Endothelial cell of umbilical vein (primary cell): ENCODE results near the gene PTBP3. TPM values are rescaled to one million over a fixed set of nuclear protein-coding genes. Genes with fewer than 3 reads are reported as not detected.

ENCODE experiments used
- BruUV-seq: library from RNA; stranded (reverse); fragments of 400-500 nt; replicated peaks from 2 replicates; lab custom pipeline; 2021; lab: Mats Ljungman, UMichigan
- CTCF ChIA-PET: fragments of 300-600, 350-600 bp; sonication (Branson Sonifier 250); formaldehyde crosslinking; loops from one replicate; lab custom pipeline; 2021; ENCODE audit warnings: antibody characterized with exemption, inconsistent platforms; lab: Charles Lee
- POLR2A ChIA-PET: fragments of 300-600, 350-600 bp; sonication (Branson Sonifier 250); formaldehyde crosslinking; loops from one replicate; lab custom pipeline; 2021; ENCODE audit warnings: antibody characterized with exemption, inconsistent platforms; lab: Charles Lee
- DNase-seq: peaks from one replicate; pipeline ENCODE4 v3.0.0-alpha.2; 2011; ENCODE audit warnings: low read depth, low spot score
- FAIRE-seq: peaks from 2 replicates; lab custom pipeline; 2011; peaks lifted over from hg19 to GRCh38; lab: Jason Lieb, UNC
- H2AFZ ChIP-seq: 2 replicates; pipeline ENCODE4 v1.6.0; 2012; ENCODE audit warnings: low read depth, low read length, control low read depth, inconsistent platforms
- H3K27ac ChIP-seq: 2 replicates; pipeline ENCODE4 v1.5.1; 2011; ENCODE audit warnings: low read depth, mild to moderate bottlenecking, control low read depth, low read length, moderate library complexity; ENCODE audit not compliant: insufficient read depth
- H3K27me3 ChIP-seq, 2 experiments: 2 replicates each; pipeline versions ENCODE4 v1.6.0 to v1.6.1; 2011; ENCODE audit warnings: low read length in 2 of 2, mixed read lengths in 1 of 2; ENCODE audit not compliant: control insufficient read depth in 2 of 2, insufficient read depth in 2 of 2
- H3K36me3 ChIP-seq, 2 experiments: 2 replicates in 1 of 2; 3 replicates in 1 of 2; pipeline ENCODE4 v1.5.1; 2011; ENCODE audit warnings: low read length in 2 of 2, mild to moderate bottlenecking in 1 of 2, moderate library complexity in 1 of 2; ENCODE audit not compliant: control insufficient read depth in 2 of 2, insufficient read depth in 2 of 2; ENCODE audit errors: extremely low read depth in 1 of 2
- H3K4me1 ChIP-seq: 3 replicates; pipeline ENCODE4 v1.5.1; 2011; ENCODE audit warnings: mild to moderate bottlenecking, low read length; ENCODE audit not compliant: control insufficient read depth, insufficient read depth; ENCODE audit errors: extremely low read depth
- H3K4me2 ChIP-seq: 2 replicates; pipeline ENCODE4 v1.6.1; 2011; ENCODE audit warnings: low read length, control low read depth, mixed read lengths; ENCODE audit not compliant: insufficient read depth
- H3K4me3 ChIP-seq, 3 experiments: fragments of 200-600 bp in 1 of 3; sonication (generic), shearing (Covaris generic) in 1 of 3; replicated peaks in 1 of 3; 2 replicates each; pipeline ENCODE4 v1.5.1; 2011 to 2016; ENCODE audit warnings: control low read depth in 3 of 3, low read length in 3 of 3, mild to moderate bottlenecking in 2 of 3, inconsistent platforms in 1 of 3, low read depth in 1 of 3, moderate library complexity in 1 of 3; ENCODE audit not compliant: insufficient read depth in 1 of 3
- H3K79me2 ChIP-seq: 2 replicates; pipeline ENCODE4 v1.6.0; 2012; ENCODE audit warnings: low read length, inconsistent platforms; ENCODE audit not compliant: control insufficient read depth, insufficient read depth
- H3K9ac ChIP-seq: replicated peaks from 2 replicates; pipeline ENCODE3; 2011; ENCODE audit warnings: low read length, control low read depth; ENCODE audit not compliant: insufficient read depth; ENCODE audit errors: extremely low read depth
- H3K9me1 ChIP-seq: replicated peaks from 3 replicates; pipeline ENCODE4 v1.6.0; 2011; ENCODE audit warnings: mild to moderate bottlenecking, low read length; ENCODE audit not compliant: control insufficient read depth, insufficient read depth; ENCODE audit errors: extremely low read depth
- H3K9me3 ChIP-seq: replicated peaks from 2 replicates; pipeline ENCODE4 v1.5.1; 2012; ENCODE audit warnings: low read length, inconsistent platforms; ENCODE audit not compliant: control insufficient read depth, insufficient read depth
- H4K20me1 ChIP-seq: replicated peaks from 2 replicates; pipeline ENCODE3; 2011; ENCODE audit warnings: mild to moderate bottlenecking, low read length; ENCODE audit not compliant: control insufficient read depth, insufficient read depth; ENCODE audit errors: extremely low read depth
- CTCF ChIP-seq, 2 donors: IDR thresholded peaks; 1 replicate in 1 of 2; 2 replicates in 1 of 2; pipeline ENCODE4 v1.5.1; 2011; ENCODE audit warnings: low read length in 2 of 2, mild to moderate bottlenecking in 2 of 2, moderate library complexity in 2 of 2, control low read depth in 1 of 2, inconsistent platforms in 1 of 2, low read depth in 1 of 2; ENCODE audit not compliant: insufficient read depth in 1 of 2; ENCODE audit errors: extremely low read depth in 1 of 2
- EZH2 ChIP-seq: IDR thresholded peaks from 2 replicates; pipeline ENCODE4 v1.6.1; 2012; ENCODE audit warnings: borderline replicate concordance, low read depth, mild to moderate bottlenecking, moderate library complexity, low read length, inconsistent platforms; ENCODE audit not compliant: severe bottlenecking
- FOS ChIP-seq: IDR thresholded peaks from 2 replicates; pipeline ENCODE4 v1.6.1; 2011; ENCODE audit warnings: mild to moderate bottlenecking, low read length, moderate library complexity, borderline replicate concordance; ENCODE audit not compliant: insufficient read depth
- GATA2 ChIP-seq: IDR thresholded peaks from 2 replicates; pipeline ENCODE4 v1.7.0; 2011; ENCODE audit warnings: low read depth, mild to moderate bottlenecking, moderate library complexity, mixed read lengths, low read length; ENCODE audit not compliant: insufficient read length, insufficient read depth
- JUN ChIP-seq: IDR thresholded peaks from 2 replicates; pipeline ENCODE4 v1.6.1; 2011; ENCODE audit warnings: borderline replicate concordance, low read depth; ENCODE audit not compliant: insufficient read length, insufficient read depth
- MAX ChIP-seq: IDR thresholded peaks from 2 replicates; pipeline ENCODE4 v1.6.1; 2011; ENCODE audit not compliant: insufficient read depth, insufficient read length
- MYC ChIP-seq: IDR thresholded peaks from one replicate; pipeline ENCODE4 v1.6.1; 2011; ENCODE audit warnings: mild to moderate bottlenecking, low read depth, low read length
- POLR2A ChIP-seq: IDR thresholded peaks from 2 replicates; pipeline ENCODE4 v1.6.1; 2012; ENCODE audit warnings: low read depth, mild to moderate bottlenecking, control low read depth, low read length
- POLR2AphosphoS5 ChIP-seq: IDR thresholded peaks from 2 replicates; pipeline ENCODE4 v1.6.1; 2012; ENCODE audit warnings: low read depth, mild to moderate bottlenecking, control low read depth, low read length, moderate library complexity; ENCODE audit not compliant: insufficient read depth
- dilution Hi-C: fragments of 300-500 bp; cut with MboI; formaldehyde crosslinking; loops from one replicate; pipeline ENCODE4 v1.15.0; 2019; ENCODE audit warnings: low sequenced_read_pairs; ENCODE audit not compliant: extremely low pct_ligation_motif_present
- intact Hi-C: fragments of 100-400 bp; cut with micrococcal nuclease; formaldehyde crosslinking; loops from one replicate; pipeline ENCODE4 v1.10.0; 2022
- polyA plus RNA-seq, 4 experiments: library from polyadenylated mRNA; depleted of rRNA in 3 of 4; stranded (reverse) in 3 of 4; unstranded in 1 of 4; fragments of >200 nt; gene quantifications; 2 replicates each; pipeline versions ENCODE4 v1.2.1 to v1.2.3, GENCODE V29; 2011 to 2012; ENCODE audit warnings: missing spikeins in 1 of 4
- total RNA-seq: library from RNA; stranded (reverse); gene quantifications from 2 replicates; pipeline ENCODE4 v1.2.3, GENCODE V29; 2021

PTBP3 gene
- total and polyA plus RNA-seq, 2 donors (not counting 3 experiments of a cell fraction or from before 2014, with no cell fraction given), result 42.4 to 75.0 TPM

DNA sequence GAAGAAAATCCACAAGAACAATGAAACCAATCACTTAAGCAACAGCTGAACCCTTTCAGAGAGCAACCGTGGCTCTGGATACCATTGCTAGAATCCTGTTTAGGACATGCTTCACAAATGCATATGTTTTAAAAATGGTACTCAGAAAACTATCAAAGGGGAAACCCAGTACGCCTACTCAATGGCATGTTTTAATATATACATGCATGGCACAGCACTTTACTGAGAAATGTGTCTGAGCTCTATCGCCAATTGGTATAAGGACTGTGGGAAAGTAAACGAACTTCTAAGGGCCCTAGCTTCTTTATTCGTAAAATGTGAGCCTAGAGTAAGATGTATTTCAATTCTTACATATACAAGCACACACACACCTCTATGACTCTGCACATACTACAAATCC is 72.3 kb downstream of the PTBP3 start:
- Histone ChIP-seq H3K4me3 (no peak overlapping the region), H2AFZ (no peak overlapping the region), H3K27me3 (no peaks in the 10 kb centered on the region), H3K9ac (no peak overlapping the region), H3K9me3 (no peaks in the 10 kb centered on the region), H4K20me1 (no peaks in the 10 kb centered on the region), H3K27ac (no peak overlapping the region), H3K4me1 (no peaks in the 10 kb centered on the region), H3K9me1 (no peaks in the 10 kb centered on the region), H3K4me2 (no peak overlapping the region), H3K79me2 (peaks cover 15% of the 10 kb centered on the region), H3K36me3 (peaks cover 0 to 5% of the 10 kb centered on the region in 2 experiments)
- no TSS peak for BruUV-seq
- TF ChIP-seq MAX (no peak), CTCF (IDR thresholded peaks at IDR 0.05; ENCODE audit: extremely low read depth in 1 of 2, insufficient read depth in 1 of 2, low read depth in 1 of 2, low read length in 2 of 2) (no peak), POLR2AphosphoS5 (no peak), GATA2 (no peak)
- FAIRE-seq (no peak), DNase-seq (no peak)
- CTCF ChIA-PET, result interaction anchor here (1.2 to 3.3 kb wide), 2 partner anchors 11 to 21 kb away, joined by 5 to 10 read pairs; no protein-coding TSS in a partner anchor
- intact Hi-C loops, result no loop called here
- POLR2A ChIA-PET, result interaction anchor here (0.6 kb wide), 1 partner anchor 82 kb away, joined by 7 read pairs; no protein-coding TSS in a partner anchor
- dilution Hi-C loops, result no loop called here

DNA sequence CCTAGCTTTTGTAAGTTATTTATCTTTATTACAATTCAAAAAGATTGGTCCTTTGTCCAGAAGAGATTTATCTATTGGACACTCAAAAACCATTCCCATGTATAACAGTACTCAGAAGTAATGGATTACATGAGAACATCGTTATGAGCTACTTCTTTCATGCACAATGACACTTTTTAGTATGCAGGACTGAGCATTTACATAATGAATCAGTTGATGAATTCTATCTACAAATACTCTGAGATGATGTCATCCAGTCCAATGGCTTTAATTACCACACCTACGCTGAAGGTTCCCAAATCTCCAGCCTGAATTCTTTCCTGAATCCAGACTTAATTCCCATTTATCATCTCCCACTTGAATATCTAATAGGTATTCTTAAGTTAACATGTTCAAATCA is 75.3 kb downstream of the PTBP3 start:
- no peak for TF ChIP-seq MAX
- TF ChIP-seq EZH2, result no peak
- no peak for TF ChIP-seq JUN
- TF ChIP-seq CTCF (IDR thresholded peaks at IDR 0.05; ENCODE audit: extremely low read depth in 1 of 2, insufficient read depth in 1 of 2, low read depth in 1 of 2, low read length in 2 of 2), result no peak
- TF ChIP-seq POLR2A, result no peak
- no peak for TF ChIP-seq FOS
- TF ChIP-seq POLR2AphosphoS5, result no peak
- TF ChIP-seq MYC, result no peak
- no peak for TF ChIP-seq GATA2
- Histone ChIP-seq H3K27ac (no peak overlapping the region), H3K4me2 (no peak overlapping the region), H2AFZ (no peak overlapping the region), H3K9ac (no peak overlapping the region), H3K36me3 (no peaks in the 10 kb centered on the region), H3K4me3 (no peak overlapping the region), H3K9me3 (no peaks in the 10 kb centered on the region), H3K27me3 (no peaks in the 10 kb centered on the region), H3K79me2 (peaks cover 12% of the 10 kb centered on the region), H4K20me1 (no peaks in the 10 kb centered on the region), H3K4me1 (no peaks in the 10 kb centered on the region), H3K9me1 (no peaks in the 10 kb centered on the region)
- CTCF ChIA-PET, result no interaction called here
- dilution Hi-C loops (no loop called here), intact Hi-C loops (no loop called here)
- no TSS peak for BruUV-seq
- no peak for FAIRE-seq
- POLR2A ChIA-PET, result no interaction called here
- no peak for DNase-seq
